Hematopoietic multipotent progenitor cell treated with erythropoietin and hydrocortisone succinate and interleukin-3 and kit ligand, for 17 days (in vitro differentiated cells): ENCODE results near the gene SLC7A10.

Experiments
- DNase-seq: peaks from one replicate; pipeline ENCODE4 v3.0.0-alpha.2; 2015; ENCODE audit warnings: low spot score

SLC7A10 gene

DNA sequence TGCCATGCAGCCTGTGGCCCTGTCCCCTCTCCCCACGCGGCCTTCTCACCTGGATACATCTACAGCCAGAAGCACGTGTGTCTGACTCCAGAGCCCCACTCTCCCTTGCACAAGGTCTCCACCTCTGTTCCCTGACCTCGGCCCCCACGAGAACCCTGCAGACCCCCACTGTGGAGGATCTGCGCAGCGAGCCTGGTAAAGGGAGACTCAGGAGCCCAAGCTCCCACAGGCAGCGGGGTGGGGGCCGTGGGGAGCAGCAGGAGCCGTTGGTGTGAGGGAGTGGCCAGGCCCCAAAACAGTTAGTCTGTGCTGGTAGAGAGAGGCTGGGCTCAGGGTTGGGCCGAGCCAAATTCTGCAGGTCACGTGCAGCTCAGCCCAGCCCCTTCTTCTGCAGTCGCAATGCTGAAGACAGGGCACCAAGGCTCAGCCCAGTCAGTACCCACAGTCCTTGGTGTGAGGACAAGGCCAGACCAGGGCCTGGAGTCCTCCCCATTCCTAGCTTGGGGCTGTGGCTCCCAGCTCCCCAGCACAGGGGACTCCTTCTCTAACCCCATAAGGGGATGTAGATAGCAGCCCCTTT is 28.7 kb upstream of the SLC7A10 start:
- no peak for DNase-seq

DNA sequence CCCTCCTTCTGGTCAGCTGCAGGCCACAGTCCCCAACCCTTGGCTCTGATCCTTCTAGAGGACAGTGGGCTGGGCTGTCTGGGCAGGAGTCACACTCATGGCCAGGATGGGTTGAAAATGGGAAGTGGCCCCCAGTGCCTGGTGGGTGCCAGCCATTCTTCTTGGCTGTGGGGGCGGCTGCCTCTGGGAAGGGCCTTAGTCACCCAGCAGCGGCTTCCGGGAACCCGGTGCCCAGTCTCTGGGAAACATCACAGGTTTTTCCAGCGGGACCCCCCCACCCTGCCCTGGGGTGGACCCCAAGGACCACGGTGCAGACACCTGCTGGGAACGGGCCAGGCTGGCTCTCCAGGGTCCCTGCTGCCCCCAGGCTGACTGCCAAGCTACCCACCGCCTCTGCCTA is 27.3 kb upstream of the SLC7A10 start:
- no peak for DNase-seq

DNA sequence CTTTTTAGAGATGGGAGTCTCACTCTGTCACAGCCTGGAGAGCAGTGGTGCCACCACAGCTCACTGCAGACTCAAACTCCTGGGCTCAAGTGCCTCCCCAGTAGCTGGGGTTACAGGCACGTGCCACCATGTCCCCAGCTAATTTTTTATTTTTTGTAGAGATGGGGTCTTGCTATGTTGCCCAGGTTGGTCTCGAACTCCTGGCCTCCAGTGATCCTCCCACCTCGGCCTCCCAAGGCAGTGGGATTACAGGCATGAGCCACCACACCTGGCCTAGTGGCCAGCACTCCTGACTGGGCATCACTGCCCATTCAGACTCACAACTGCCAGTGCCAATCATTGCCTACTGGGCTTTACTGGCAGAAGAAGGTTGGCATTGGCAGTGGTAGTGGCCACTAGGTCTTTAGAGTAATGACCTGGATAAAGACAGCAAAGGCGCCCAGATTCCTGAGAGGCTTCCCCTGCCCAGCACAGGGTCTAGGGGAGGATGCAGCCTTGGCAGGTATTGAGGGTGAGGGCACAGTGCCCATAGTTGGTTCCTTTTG is 26.8 kb upstream of the SLC7A10 start:
- DNase-seq = no peak

DNA sequence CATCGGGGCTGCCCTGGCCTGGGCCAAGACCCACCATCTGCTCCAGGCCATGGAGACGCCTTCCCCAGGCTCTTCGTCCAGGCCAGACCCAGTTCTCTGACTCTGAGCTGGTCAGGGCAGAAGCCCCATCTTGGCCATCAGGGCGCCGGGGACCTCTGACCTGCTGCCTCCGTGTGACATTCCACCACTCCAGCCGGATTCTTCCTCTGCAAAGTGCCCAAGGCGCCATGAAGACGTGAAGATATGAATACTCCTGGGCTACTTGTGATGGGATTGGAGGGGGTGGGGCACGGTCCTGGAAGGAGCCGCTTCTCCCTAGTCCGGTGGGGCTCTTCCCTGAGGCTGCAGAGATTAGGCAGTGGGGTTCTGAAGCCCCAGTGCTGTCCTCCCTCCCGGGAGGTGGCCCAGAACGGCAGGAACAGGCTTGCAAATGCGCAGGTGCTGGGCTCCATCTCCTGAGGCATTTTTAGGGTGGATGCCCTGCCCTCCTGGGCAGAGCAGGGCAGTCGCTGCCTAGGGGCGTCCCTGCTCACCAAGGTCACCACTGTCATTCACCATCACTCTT is 26.0 kb upstream of the SLC7A10 start:
- no peak for DNase-seq

DNA sequence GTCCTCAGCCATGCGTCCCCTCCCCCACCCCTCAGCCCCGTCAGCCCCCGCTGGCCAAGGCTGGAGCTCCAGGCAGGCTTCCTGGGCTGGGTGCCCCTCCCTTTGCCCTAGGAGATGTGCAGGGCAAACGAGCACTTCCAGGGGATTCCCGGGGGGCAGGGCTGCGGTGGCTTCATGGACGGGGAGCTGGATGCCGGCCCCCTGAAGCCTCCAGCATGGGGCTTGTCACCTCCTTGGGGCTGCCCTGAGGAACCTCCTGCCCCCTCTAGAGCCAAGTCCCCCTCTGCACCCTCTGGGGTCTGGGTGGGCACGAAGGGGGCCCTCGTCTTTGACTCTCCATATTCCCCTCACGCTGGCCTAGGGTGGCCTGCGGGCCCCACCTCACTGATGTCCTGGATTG is 25.4 kb upstream of the SLC7A10 start:
- DNase-seq = no peak

DNA sequence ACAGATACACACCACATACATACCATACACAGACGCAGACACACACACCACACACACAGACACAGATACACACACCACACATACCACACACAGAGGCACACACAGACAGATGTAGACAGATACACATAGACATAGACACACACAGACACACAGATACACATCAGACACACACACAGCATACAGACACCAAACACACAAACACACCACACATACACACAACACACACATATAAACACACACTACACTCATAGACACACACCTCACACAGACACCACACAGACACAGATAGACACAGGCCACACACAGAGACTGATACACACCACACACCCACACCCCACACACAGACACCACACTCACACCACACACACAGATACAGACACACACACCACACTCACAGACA is 24.9 kb upstream of the SLC7A10 start:
- DNase-seq = no peak

DNA sequence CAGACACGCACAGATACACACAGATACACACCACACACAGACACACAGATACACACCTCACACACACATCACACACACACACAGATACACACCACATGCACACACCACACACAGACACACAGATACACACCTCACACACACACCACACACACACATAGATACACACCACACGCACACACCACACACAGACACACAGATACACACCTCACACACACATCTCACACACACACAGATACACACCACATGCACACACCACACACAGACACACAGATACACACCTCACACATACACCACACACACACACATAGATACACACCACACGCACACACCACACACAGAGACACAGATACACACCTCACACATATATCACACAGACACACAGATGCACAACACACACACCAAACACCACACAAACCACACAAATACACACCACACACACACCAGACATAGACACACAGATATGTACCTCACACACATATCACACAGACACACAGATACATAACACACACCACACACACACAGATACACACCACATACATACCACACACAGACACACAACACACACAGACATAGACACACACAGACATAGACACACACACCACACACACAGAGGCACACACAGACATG is 24.2 kb upstream of the SLC7A10 start:
- DNase-seq = no peak

DNA sequence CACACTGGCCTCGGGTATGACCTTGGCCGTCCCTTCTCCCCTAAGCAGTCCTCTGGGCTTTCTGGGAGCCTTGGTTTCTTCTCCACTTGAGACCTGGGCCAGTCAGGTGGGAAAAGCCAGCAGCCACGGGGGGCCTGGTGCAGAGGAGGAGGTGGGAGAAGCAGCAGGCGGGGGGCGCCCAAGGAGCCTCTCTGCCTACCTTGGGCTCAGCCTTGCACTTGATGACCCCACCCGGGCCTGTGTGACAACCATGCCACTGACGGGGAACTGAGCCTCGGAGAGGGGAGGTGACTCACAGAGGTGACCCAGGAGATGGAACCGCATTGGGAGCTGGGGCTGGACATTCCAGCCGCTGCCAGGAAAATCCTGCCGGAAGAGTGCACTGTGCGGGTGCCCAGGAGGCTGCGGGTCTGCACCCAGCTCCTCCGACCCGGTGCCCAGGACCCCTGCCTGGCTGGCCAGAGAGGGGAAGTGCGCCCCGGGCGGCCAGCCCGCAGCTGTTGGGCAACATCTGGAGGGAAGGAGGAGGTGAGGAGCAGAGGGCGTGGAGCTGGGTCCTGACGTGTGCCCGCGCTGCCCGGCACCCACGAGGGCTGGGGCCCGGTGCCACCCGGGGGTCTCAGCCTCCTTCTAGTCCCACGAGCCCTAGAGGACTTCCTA is 23.4 kb upstream of the SLC7A10 start:
- DNase-seq = no peak

DNA sequence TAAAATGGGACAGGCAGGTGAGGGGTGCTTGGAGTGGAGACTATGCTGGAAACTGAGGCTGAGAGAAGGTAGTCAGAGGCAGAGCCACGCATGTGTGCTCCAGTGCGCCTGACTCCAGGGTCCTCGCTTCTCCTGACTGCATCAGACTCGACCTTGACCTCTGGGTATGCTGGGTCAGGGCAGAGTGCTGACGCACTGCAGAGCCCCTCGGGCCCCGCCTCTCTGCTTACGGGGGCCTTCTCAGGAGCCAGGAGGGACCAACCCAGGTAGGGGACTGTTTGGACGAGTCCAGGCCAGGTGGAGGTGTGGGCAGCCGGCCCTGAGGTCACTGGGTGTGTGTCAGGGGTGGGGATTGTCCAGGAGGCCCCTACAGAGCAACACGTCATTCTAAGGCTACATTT is 22.9 kb upstream of the SLC7A10 start:
- no peak for DNase-seq

DNA sequence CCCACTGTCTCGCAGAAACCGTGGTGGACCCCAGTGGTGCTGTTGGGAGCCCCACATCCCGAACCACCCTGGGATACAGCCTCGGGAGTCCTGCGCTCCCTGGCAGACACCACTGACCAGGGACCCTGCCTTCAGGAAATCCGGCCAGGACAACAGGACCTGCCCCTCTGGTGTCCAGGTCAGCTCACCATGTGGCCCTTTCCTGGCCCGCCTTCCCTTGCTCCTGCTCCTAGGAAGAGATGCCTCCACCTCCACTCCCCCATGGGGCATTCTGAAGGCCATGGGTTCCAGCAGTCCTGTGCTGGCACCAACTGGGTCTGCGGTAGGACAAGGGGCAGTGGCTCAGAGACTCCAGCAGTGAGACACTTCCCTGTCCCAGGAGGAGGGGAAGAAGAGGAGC is 22.5 kb upstream of the SLC7A10 start:
- no peak for DNase-seq

DNA sequence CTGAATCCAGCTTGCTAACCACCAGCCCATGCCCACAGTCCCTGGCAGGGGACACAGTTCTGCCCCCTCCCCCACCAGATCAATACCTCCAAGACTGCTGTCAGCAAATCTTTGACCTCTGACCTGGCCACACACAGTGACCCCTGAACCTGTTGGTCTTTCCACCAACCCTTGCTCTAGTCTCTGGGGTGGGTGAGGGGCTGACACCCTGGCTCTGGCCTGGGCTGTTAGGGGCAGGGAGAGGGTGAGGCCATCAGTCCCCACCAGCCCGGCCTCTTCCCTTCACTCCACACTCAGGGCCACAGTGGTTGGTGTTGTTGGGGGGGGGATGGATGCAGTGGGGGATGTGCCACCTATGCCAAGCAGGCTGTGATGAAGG is 21.8 kb upstream of the SLC7A10 start:
- DNase-seq = no peak

DNA sequence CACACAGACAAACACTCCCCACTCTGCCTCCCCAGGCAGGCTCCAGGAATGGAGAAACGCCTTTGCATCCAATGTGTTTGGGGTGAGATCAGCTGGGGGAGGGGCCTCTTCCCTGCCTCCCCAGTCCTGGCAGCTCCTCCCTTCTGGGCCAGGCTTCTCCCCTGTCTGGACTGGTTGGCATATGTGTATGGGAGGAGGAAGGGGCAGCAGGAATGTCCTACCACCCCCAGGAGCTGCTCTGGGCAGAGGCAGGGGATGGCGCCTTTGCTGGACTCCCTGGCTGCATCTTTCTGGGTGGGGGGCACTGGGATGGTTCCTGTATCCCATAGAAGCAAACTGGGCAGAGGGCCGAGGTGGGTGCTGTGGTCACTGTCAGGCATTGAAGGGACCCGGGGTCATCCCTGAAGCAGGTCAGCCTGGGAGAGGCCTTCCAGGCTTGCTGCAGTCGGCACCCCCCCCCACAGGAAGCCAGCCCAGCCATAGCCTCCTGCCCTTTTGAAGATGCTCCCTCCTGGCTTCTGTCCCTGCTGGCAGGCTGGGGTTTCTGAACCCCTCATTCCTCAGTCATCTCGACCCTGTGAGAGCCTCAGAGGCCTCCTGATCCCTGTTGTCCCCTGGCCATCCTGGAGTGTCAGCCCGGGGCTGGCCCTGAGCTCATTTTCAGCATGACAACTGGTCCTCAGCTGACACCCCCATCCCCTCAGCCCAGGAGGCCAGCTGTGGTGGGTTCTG is 21.2 kb upstream of the SLC7A10 start:
- no peak for DNase-seq

DNA sequence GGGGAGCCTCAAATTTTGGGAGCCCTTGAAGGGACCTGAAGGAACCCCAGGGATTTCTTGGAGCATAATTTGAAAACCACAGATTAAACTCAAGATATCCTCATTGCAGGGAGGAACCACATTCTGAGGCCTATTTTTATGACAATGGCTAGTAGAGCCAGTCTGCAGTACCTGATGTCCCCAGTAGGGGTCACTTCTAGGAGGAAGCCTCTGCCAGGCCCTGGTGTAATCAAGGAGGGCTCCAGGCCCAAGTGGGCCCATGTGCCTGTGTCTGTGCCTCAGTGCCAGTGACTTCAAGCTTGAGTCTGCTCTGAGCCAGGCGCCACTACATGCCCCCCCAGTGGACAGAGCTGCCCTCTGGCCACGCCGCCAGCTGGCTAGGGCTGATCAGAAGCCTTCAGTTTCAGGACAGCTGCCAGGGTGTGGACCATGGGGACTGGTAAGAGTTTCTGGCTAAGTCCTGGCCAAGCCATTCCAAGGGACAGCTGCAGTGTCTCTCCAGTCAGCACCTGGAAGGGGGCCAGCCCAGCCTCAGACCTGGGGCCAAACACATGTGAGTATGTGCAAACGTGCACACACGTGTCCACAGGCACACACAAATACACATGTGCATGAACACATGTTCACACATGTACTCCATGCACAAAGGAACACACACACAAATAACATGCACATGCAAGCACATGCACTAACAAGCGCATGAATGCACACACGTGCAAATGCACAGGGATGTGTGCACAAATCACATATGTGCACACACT is 20.5 kb upstream of the SLC7A10 start:
- DNase-seq = no peak

DNA sequence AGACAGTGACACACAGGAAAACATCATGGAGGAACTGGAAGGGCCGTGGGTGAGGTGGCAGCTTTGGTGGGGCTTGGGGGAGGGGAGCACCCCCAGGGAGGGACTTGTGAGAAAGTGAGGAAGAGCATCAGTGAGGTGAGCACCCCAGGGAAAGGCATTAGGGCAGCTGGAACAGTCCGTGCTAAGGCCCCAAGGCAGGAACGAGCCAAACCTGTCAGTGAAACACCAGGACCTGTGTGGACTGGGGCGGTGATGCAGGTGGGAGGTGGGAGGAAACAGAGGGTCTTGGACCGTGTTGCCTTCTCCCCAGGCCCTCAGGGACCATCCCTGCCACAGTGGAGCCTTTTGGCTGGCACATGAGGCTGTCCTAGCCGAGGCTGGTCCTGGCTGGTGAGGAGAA is 17.3 kb upstream of the SLC7A10 start:
- DNase-seq = no peak

DNA sequence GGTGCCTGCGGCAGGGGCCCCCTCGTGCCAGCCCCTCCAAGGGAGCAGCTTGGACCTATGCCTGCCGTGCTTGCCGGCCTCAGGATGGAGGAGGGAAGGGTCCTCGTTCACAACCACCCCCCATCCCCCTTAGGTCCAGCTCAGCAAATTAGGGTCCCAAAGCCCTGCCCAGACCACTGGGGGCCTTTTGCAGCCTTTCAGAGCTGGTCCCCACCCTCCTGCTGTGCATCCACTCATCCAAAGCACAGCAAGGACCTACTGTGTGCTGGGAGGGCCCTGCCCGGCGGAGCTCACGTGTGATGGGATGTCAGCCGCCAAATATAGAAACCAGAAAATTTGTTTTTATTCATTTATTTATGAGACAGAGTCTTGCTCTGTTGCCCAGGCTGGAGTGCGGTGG is 16.5 kb upstream of the SLC7A10 start:
- DNase-seq = no peak

DNA sequence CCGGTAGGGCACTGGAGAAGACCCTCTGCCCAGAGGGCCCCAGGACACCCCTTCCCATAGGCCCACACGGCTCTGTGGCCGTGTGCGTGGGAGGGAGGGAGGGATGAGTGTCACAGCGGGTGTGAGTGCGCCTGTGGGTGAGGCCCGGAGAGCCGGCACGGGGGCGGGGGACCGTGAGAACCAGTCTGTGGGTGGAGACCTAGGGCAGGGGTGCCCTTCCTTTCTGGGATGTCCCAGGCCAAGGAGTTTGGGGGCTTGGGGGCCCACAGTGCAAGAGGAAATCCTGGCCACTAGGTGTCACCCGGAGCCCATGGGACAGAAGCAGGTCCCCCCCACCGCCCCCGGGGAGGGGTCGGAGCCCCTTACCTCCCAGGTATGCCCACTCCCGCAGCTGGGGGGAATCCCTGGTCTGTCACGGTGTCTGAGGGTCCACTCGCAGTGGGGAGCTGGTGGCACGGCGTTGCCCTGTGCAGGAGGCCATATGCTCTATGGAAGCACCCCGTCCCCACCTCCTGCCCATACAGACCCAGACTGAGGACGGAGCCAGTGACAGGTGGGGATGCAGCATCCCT is 16.0 kb upstream of the SLC7A10 start:
- DNase-seq = no peak

DNA sequence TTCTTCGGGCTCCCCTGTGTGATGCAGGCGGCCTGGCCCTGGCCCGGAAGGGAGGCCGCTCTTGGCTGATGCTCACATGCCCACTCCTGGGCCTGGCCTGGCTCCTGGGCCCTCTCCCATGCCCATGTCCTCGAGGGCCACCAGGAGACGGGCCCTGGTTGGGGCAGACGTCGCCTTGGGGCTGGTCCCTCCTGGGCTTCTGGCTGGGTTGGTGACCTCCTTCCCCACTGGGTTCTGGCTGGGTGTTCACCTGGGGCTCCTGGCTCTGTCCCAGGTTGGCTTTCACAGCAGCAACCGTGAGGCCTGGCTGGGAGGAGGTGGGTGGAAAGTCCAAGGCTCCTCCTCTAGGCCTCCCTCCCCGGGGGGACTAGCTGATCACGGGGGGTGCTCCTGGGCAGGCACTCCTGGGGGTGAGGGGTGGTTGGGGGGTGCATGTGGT is 15.5 kb upstream of the SLC7A10 start:
- no peak for DNase-seq

DNA sequence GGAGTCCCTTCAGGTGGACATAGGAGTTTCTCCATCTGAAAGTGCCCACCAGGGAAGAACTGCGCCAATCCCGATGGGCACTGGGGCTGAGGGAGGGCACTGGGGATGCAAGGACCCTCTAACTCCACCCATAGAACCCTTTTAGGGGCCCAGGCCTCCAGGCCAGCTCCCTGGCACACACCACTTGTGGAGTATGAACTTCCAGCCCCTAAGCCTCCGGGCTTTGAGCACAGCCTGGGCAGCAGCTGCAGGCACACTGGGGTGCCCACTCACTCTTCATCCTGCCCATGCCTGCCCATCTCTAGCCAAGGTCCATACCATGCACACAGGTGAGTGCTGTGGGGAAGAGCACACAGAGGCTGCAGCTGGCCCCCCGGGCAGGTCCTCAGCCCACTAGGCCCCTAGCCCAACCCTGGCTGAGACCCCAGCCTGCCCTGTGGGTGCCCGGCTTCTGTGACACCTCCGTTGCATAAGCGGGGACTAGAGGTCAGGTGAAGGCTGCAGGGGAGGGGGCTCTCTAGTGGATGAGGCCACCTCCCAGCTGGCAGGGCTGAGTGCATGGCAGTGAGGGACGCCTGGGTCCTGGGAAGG is 14.6 kb upstream of the SLC7A10 start:
- DNase-seq = no peak

DNA sequence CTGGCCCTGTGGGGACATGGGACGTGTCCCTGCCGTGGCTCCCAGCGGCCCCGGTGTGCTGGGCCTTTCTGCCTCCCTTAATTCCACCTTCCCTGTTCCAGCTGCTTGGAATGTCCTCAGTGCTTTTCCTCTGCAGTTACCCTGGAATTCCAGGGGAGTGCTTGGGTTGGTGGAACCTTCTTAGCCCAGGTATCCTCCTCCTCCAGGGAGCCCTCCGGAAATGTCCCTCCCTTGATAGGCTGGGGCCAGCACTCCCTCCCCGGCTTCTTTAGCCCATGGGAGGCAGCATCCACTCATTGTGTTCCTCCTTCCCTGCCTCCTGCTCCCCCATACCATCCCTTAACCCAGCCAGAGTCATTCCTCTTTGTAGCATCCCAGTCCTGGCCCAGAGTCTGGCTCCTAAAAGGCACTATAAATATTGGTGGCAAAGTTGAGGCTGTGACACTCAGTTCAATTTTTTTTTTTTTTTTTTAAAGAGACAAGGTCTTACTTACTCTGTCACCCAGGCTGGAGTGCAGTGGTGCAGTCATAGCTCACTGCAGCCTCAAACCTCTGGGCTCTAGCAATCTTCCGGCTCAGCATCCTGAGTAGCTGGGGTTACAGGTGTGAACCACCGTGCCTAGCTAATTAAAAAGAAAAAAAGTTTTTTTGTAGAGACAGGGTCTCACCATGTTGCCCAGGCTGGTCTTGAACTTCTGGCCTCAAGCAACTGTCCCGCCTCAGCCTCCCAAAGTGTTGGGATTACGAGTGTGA is 13.7 kb upstream of the SLC7A10 start:
- DNase-seq = no peak

DNA sequence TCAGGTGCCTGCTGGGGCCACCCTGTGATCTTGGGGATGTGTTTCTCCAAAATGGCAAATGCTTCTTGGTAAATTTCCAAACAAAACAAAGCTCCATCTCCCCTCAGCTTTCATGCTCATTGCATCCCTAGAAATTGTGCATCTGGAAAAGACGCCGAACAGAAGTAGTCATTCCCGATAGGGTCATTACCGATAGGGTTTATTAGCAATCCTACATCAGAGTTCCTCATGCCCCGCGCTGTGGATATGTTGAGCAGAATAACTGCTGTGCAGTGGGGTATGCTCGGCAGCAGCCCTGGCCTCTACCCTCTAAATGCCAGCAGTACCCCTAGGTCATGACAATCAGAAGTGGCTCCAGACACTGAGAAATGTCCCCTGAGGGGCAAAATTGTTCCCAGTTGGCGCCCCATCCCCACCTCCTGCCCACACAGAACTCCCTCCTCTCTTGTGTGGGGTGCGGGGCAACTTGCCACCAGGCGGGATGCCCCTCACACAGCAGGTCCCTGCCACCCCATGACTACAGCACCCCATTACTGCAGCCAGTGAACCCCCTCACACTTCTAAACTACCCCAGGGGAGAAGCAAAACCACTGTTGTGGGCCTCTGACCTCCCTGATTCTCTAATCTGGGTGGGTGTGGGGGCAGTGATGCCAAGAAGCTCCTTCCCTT is 13.0 kb upstream of the SLC7A10 start:
- no peak for DNase-seq
